HS-27A (cell line): ENCODE data around the gene PCNX2.

Source experiments
- DNase-seq: peaks from one replicate; pipeline ENCODE4 v3.0.0-alpha.2; 2012; ENCODE audit warnings: low read depth, missing footprints

The PCNX2 gene

GRCh38 chr1:233061265-233061664 is 234.3 kb downstream of the PCNX2 start:
- DNase-seq: no peak

GRCh38 chr1:233060461-233060994 is 235.0 kb downstream of the PCNX2 start:
- DNase-seq: no peak

- DNase-seq: no peak
Observed at GRCh38 chr1:233057836-233058235, 237.7 kb downstream of the PCNX2 start.

GRCh38 chr1:233055879-233056641 is 239.5 kb downstream of the PCNX2 start:
- no peak for DNase-seq

GRCh38 chr1:233045588-233045987 is 249.9 kb downstream of the PCNX2 start:
- DNase-seq: no peak

GRCh38 chr1:233042834-233043233 is 252.7 kb downstream of the PCNX2 start:
- no peak for DNase-seq

GRCh38 chr1:233040494-233040893 is 255.0 kb downstream of the PCNX2 start:
- DNase-seq: no peak

- DNase-seq: no peak
Observed at GRCh38 chr1:233038581-233038980, 256.9 kb downstream of the PCNX2 start.

- DNase-seq: no peak
Observed at GRCh38 chr1:233037843-233038242, 257.7 kb downstream of the PCNX2 start.

- no peak for DNase-seq
Observed at GRCh38 chr1:233034836-233035235, 260.7 kb downstream of the PCNX2 start.

- no peak for DNase-seq
Observed at GRCh38 chr1:233033361-233033760, 262.2 kb downstream of the PCNX2 start.

- no peak for DNase-seq
Observed at GRCh38 chr1:233032916-233033315, 262.6 kb downstream of the PCNX2 start.

- no peak for DNase-seq
Observed at GRCh38 chr1:233031521-233031920, 264.0 kb downstream of the PCNX2 start.

- no peak for DNase-seq
Observed at GRCh38 chr1:233027046-233027445, 268.5 kb downstream of the PCNX2 start.

- no peak for DNase-seq
Observed at GRCh38 chr1:233025567-233025966, 270.0 kb downstream of the PCNX2 start.

- DNase-seq: no peak
Observed at GRCh38 chr1:233025157-233025556, 270.4 kb downstream of the PCNX2 start.

- no peak for DNase-seq
Observed at GRCh38 chr1:233024199-233024598, 271.3 kb downstream of the PCNX2 start.

- no peak for DNase-seq
Observed at GRCh38 chr1:233022246-233022645, 273.3 kb downstream of the PCNX2 start.

GRCh38 chr1:233020426-233020825 is 275.1 kb downstream of the PCNX2 start:
- DNase-seq: no peak

- DNase-seq: no peak
Observed at GRCh38 chr1:233019778-233020325, 275.7 kb downstream of the PCNX2 start.

- DNase-seq: no peak
Observed at GRCh38 chr1:233019083-233019482, 276.4 kb downstream of the PCNX2 start.

- DNase-seq: no peak
Observed at GRCh38 chr1:233016798-233017197, 278.7 kb downstream of the PCNX2 start.

GRCh38 chr1:233015965-233016364 is 279.6 kb downstream of the PCNX2 start:
- no peak for DNase-seq

- DNase-seq: no peak
Observed at GRCh38 chr1:233012021-233012420, 283.5 kb downstream of the PCNX2 start.
